GM19099 (cell line): ENCODE data around the gene PIGH.

Experiments used
- POLR2A ChIP-seq: IDR thresholded peaks from 3 replicates; pipeline ENCODE4 v1.6.1; 2011; ENCODE audit warnings: low read depth; ENCODE audit not compliant: insufficient read length; ENCODE audit errors: extremely low read depth

Gene PIGH

DNA sequence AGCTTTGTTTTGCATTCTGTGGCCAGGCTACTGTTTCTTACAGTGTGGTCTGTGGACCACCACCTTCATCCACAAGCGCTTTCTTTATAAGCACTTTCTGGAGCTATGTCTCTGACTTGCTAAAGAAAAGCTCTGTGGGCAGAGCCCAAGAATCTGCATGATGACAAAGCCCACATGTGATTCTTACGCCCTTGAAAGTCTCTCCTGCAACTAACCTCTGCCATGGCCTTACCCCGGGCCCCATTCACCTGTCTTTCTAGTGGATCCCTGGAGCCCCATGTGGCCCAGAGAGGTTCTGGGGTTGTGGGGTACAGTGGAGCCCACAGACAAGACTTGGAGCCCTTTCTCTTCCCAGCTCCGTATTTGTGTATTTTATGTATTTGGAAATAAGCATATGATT is 50.3 kb downstream of the PIGH start:
- TF ChIP-seq POLR2A: no peak

DNA sequence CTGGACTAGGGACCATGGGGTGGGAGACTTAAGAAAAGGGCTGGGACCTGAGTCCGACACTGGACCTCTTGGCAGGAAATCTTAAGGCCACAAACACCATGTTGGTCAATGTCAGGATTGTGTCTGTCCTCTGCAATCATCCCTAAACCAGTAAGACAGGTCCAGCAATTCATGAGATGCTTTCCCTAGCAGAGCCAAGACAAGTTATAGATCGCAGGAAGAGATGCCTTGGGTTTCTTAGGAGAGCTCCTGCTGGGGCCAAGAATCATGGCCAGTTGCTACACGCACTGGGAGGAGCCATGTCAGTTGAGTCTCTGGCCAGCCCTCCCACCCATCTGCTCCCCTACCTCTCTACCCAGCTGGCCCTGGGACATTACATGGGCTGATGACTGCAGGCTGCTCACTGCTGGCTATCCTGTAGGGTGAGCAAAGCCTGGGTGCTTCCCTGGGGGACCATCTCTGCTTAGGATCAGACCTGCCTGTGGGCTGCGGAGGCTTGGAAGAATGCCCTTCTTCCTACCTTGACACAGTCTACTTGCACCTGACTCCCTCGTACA is 52.8 kb downstream of the PIGH start:
- no peak for TF ChIP-seq POLR2A

GRCh38 chr14:67544590-67544989 is 55.5 kb downstream of the PIGH start:
- TF ChIP-seq POLR2A: no peak

- TF ChIP-seq POLR2A: no peak
Measured at GRCh38 chr14:67541448-67542387, 58.4 kb downstream of the PIGH start.
